ENCODE results near the gene CEP164.

DNA sequence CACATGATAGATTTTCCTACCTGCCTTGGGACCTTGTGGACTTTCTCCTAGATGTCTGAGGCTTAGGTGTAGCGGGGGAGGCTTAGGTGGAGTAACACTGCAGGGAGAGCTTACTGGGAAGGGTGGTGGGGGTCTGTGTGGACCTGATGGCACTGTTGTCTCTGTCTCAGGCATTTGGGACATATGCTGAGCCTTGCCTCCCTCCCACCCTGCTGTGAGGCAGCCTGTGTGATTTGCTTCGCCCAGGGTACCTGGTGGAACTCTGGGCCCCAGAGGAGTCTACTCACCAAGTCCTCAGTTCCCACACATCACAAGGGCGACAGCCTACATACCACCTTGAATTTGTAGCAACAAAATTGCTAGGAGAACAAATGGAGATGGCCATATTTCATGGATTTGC lies 80.7 kb downstream of the CEP164 start:
- TF ChIP-seq, protein P1, sequence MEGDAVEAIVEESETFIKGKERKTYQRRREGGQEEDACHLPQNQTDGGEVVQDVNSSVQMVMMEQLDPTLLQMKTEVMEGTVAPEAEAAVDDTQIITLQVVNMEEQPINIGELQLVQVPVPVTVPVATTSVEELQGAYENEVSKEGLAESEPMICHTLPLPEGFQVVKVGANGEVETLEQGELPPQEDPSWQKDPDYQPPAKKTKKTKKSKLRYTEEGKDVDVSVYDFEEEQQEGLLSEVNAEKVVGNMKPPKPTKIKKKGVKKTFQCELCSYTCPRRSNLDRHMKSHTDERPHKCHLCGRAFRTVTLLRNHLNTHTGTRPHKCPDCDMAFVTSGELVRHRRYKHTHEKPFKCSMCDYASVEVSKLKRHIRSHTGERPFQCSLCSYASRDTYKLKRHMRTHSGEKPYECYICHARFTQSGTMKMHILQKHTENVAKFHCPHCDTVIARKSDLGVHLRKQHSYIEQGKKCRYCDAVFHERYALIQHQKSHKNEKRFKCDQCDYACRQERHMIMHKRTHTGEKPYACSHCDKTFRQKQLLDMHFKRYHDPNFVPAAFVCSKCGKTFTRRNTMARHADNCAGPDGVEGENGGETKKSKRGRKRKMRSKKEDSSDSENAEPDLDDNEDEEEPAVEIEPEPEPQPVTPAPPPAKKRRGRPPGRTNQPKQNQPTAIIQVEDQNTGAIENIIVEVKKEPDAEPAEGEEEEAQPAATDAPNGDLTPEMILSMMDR (conservative IDR thresholded peaks at IDR 0.05), result no peak
- TF ChIP-seq EZH2 (IDR thresholded peaks at IDR 0.05; ENCODE audit: low read depth), result no peak
